Stimulated activated CD4-positive, alpha-beta T cell treated with anti-CD3 and anti-CD28 coated beads, Interleukin-1b, Interleukin-23, amount 100 ng/mL, for 1 hour (primary cell): ENCODE results near the gene PRSS27.
"Not testable (repeated sequence)": the region's sequence is repeated elsewhere in the genome, so short reads cannot be mapped to it uniquely, and the experiment has no call there.

Source experiments
- DNase-seq, 2 donors: peaks; one replicate each; pipeline ENCODE4 v3.0.0-alpha.2; 2020; ENCODE audit warnings: low read depth in 2 of 2

The PRSS27 gene

DNA sequence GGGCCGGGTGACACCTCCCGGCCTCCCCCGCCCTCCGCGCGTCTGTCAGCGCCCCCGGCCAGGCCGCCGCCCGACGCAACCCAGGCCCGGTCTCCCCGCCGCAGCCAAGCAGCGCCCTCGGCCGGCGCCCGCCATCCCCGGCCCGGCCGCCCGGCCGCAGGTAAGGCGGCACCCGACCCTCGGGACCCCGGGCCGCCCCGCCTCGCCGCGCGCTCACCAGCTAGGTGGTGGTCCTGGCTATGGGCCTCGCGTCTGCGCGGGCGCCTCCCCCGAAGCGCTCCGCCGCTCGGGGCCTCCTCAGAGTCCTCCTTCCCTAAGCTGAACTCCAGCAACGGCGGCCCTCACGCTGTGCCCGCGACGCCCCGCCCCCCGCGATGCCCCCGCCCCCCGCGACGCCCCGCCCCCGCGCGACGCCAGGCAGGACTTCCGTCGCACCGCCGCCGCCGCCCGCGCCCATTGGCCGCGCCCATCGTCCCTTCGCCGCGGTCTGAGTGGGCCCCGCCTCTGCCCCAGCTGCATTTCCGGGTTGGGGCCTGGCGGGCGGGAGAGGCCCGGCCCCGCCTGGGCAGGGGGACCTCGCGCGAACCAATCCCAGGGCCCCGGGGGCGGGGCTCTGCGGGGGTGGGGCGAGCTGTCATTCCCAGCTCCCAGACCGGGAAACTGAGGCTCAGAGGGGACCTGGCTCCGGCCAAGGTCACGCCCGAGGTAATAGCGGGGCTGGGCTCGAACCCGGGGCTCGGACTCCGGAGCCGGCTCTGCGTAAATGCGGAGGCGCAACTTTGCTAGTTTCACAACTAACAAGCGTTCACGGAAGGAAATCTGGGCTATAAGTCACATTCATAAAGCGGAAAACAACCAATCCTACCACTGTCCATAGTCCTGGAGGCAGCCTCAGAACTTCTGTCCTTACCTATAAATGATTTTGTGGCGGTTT lies 46.7 kb downstream of the PRSS27 start:
- DNase-seq, result peak; percentile 83 to 92

DNA sequence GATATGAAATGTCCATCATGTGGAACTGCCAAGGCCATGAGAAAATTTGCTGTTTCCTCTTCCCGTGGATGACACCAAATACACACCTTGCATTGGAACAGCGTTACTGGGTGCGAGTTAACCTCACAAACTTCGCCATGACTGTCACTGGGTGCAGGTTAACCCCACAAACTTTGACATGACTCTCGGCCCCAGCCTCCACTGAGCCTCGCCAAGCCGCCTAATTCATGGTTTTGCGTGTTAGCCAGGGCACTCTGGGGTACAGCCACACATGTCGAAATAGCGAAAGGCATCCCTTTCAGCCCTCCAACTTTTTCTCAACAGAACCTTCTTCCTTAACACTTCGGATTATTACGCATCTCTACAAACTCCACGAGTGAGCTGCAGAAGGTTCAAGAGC lies 48.3 kb downstream of the PRSS27 start:
- DNase-seq, result no peak

DNA sequence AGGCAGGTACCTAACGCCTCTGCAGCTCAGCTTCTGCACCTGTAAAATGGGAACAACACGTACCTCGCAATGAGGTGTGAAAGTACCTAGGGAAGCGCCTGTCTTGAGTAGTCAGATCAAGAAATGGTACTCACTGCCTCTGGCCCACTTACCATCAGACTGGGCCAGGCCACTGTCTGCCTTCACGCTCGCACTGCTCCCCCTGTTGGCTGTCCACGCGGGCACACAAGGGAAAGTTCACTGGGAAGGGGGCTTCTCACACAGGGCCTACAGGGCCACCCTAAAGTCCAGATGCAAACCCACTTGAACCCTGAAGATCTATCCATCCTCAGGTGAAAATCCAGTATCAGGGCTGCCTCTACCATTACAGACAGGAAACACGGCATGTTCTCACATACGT lies 48.8 kb downstream of the PRSS27 start:
- DNase-seq, result not testable (repeated sequence)

DNA sequence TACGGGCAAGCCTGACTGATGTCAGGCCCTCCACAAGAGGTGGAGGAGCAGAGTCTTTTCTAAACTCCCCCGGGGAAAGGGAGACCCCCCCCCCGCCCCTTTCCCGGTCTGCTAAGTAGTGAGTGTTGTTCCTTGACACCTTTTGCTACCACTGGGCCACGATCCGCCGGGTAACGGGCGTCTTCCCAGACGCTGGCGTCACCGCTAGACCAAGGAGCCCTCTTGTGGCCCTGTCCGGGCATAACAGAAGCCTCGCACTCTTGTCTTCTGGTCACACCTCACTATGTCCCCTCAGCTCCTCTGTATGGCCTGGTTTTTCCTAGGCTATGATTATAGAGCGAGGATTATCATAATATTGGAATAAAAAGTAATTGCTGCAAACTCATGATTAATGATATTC lies 50.0 kb downstream of the PRSS27 start:
- peak in 1 of 2 donors; percentile 21 for DNase-seq

DNA sequence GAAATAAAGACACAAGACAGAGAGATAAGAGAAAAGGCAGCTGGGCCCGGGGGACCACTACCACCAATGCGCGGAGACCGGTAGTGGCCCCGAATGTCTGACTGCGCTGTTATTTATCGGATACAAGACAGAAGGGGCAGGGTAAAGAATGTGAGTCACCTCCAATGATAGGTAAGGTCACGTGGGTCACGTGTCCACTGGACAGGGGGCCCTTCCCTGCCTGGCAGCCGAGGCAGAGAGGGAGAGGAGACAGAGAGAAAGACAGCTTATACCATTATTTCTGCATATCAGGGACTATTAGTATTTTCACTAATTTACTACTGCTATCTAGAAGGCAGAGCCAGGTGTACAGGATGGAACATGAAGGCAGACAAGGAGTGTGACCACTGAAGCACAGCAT lies 50.4 kb downstream of the PRSS27 start:
- not testable (repeated sequence) for DNase-seq

DNA sequence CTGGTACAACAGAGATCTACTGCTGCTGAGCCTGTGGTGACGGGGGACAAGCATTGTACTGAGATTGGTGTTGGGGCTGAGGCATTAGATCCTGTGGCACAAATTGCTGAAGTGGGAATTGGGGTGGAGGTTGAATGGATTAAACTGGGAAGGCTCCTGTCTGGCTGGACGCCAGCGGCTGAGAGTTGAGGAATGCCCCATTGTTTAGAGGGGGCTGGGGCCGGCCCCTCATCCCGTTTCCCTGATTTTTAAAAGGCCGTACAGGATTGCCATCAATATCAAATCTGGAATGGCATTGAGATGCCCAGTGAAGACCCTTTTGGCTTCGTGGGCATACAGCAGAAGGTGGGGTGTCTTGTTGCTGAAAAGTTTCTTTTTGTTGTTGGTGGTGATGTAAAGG lies 53.4 kb downstream of the PRSS27 start:
- DNase-seq, result not testable (repeated sequence)

DNA sequence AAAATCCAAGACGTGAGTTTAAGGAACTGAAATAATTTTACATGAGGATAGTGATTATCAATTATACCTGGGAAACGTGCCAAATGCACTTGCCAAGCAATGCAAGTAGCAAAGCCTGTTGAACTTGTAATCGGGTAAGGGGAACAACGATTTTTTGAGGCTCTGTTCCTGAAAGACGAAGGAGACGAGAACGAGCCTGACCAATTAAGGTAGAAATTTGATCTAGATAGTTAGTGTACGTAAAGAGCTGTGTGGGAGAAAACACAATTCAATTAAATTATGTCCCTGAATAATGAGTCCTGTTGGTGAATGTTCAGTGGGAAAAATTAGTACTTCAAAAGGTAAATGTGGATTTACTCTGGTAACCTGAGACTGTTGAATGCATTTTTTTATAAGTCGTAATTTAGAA lies 55.4 kb downstream of the PRSS27 start:
- no peak for DNase-seq

DNA sequence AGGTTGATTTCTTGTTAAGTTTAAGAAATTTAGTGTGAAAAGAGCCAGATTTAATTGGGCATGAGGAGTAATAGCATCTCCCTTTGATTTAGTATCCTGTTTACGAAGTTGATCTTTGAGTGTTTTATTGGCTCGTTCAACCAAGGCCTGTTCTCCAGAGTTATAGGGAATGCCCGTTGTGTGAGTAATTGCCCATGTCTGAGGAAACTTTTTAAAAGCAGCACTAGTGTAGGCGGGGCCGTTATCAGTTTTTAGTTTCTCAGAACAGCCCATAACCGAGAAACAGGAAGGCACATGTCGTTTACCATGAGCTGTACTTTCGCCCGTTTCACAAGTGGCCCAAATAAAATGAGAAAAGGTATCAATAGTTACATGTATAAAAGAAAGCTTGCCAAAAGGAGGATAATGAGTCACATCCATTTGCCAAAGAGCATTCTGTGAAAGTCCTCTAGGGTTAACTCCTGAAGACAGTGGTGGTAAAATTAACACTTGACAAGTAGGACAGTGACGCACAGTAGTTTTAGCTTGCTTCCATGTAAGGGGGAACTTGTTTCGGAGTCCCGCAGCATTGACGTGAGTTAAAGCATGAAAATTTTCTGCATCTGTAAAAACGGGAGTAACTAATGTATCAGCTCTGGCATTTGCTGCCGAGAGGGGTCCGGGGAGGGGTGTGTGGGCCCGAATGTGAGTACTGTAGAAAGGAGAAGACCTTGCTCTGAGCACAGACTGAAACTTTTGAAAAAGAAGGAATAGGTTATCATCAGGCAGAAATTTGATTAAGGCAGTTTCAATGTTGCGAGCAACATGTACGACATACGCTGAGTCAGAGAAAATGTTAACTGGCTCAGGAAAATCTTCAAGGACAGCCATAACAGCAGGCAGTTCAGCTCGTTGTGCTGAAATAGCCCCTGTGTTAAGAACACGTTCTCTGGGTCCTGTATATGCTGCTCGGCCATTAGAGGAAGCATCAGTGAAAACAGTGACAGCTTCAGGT lies 56.2 kb downstream of the PRSS27 start:
- DNase-seq, result no peak
